K562 (cell line): Measurements from ENCODE around the gene KLF2. TPM values are rescaled to one million over a fixed set of nuclear protein-coding genes. Genes with fewer than 3 reads are reported as not detected.

ENCODE experiments used
- ARNT ChIP-seq, 2 experiments: fragments of 450-650 bp; IDR thresholded peaks; 2 replicates each; pipeline ENCODE4 v1.6.1; 2016; ENCODE audit warnings: mild to moderate bottlenecking in 1 of 2
- E2F8 ChIP-seq: fragments of 450-650 bp; IDR thresholded peaks from 2 replicates; pipeline ENCODE4 v1.7.1; 2018; ENCODE audit warnings: mild to moderate bottlenecking, low read depth; ENCODE audit not compliant: partially characterized antibody
- ETV6 ChIP-seq, 3 experiments: fragments of 150-350 bp in 1 of 3; sonication (generic) in 1 of 3; formaldehyde crosslinking in 1 of 3; IDR thresholded peaks; 2 replicates each; pipeline versions ENCODE4 v1.6.1 to v1.8.0; 2014 to 2022; ENCODE audit warnings: borderline replicate concordance in 2 of 3, low read depth in 2 of 3, antibody characterized with exemption in 1 of 3, low read length in 1 of 3, mild to moderate bottlenecking in 1 of 3, missing genetic modification reagents in 1 of 3
- FOXM1 ChIP-seq, 2 experiments: fragments of 450-650 bp in 1 of 2; sonication (generic) in 1 of 2; formaldehyde crosslinking in 1 of 2; IDR thresholded peaks; 2 replicates each; pipeline versions ENCODE4 v1.6.1 to v1.9.0; 2017 to 2022; ENCODE audit warnings: low read depth in 2 of 2, mild to moderate bottlenecking in 2 of 2, missing genetic modification reagents in 1 of 2, moderate library complexity in 1 of 2
- HLTF ChIP-seq: fragments of 450-650 bp; IDR thresholded peaks from 2 replicates; pipeline ENCODE4 v1.6.1; 2016
- KLF6 ChIP-seq: fragments of 250-450 bp; sonication (Bioruptor Pico); IDR thresholded peaks from 2 replicates; pipeline ENCODE4 v1.4.0; 2020; ENCODE audit warnings: mild to moderate bottlenecking, moderate library complexity, borderline replicate concordance
- MAFG ChIP-seq: fragments of 450-650 bp; conservative IDR thresholded peaks from 2 replicates; pipeline ENCODE4 v1.6.1; 2016; ENCODE audit warnings: missing genetic modification characterization, missing compliant biosample characterization
- NBN ChIP-seq: fragments of 450-650 bp; IDR thresholded peaks from 2 replicates; pipeline ENCODE4 v1.6.1; 2016; ENCODE audit warnings: low read depth, mild to moderate bottlenecking
- NCOA1 ChIP-seq: fragments of 450-650 bp; IDR thresholded peaks from 2 replicates; pipeline ENCODE4 v1.6.1; 2016; ENCODE audit warnings: low read depth
- NEUROD1 ChIP-seq: fragments of 150-350 bp; IDR thresholded peaks from 2 replicates; pipeline ENCODE4 v1.6.1; 2014; ENCODE audit warnings: borderline replicate concordance, low read length, low read depth; ENCODE audit not compliant: partially characterized antibody
- RBM25 ChIP-seq: fragments of 200-400 bp; formaldehyde crosslinking; IDR thresholded peaks from 2 replicates; pipeline ENCODE4 v1.6.1; 2018; ENCODE audit warnings: low read length, low read depth, moderate library complexity; ENCODE audit not compliant: severe bottlenecking
- RBM39 ChIP-seq: fragments of 200-400 bp; formaldehyde crosslinking; optimal IDR thresholded peaks from 2 replicates; pipeline ENCODE3; 2018; ENCODE audit warnings: low read depth, low read length
- VEZF1 ChIP-seq: fragments of 200-800 bp; sonication (Bioruptor generic); IDR thresholded peaks from 2 replicates; pipeline ENCODE4 v1.6.1; 2017; ENCODE audit warnings: missing genetic modification characterization, missing compliant biosample characterization
- XRCC5 ChIP-seq: fragments of 200-400 bp; formaldehyde crosslinking; IDR thresholded peaks from 2 replicates; pipeline ENCODE4 v1.6.1; 2017; ENCODE audit warnings: low read depth, mild to moderate bottlenecking, low read length
- ZNF24 ChIP-seq: fragments of 450-650 bp; IDR thresholded peaks from 2 replicates; pipeline ENCODE4 v1.6.1; 2016
- ZNF609 ChIP-seq: sonication (generic); formaldehyde crosslinking; IDR thresholded peaks from 2 replicates; pipeline ENCODE4 v1.8.1; 2023; ENCODE audit warnings: missing genetic modification reagents, mild to moderate bottlenecking, borderline replicate concordance
- polyA plus RNA-seq, 8 experiments: library from polyadenylated mRNA; depleted of rRNA in 4 of 8; stranded (reverse) in 5 of 8; unstranded in 3 of 8; fragments of >200 nt; fragmentation: Nextera tagmentation in 2 of 8; fragmentation: Illumina TruSeq in 1 of 8; extraction: Ambion mirVana in 2 of 8; extraction: Trizol in 1 of 8; gene quantifications; 2 replicates each; pipeline versions ENCODE4 v1.2.1 to v1.2.3, GENCODE V29; 2011 to 2014; ENCODE audit warnings: inconsistent platforms in 1 of 8, missing spikeins in 1 of 8
- total RNA-seq, 7 experiments: library from RNA; depleted of rRNA in 6 of 7; stranded (reverse); fragments of >200 nt in 6 of 7; fragmentation: Illumina TruSeq in 2 of 7; extraction: Trizol in 2 of 7; gene quantifications; 2 replicates each; pipeline versions ENCODE4 v1.2.1 to v1.2.3, GENCODE V29; 2011 to 2021; ENCODE audit warnings: low replicate concordance in 1 of 7

Gene KLF2
- total and polyA plus RNA-seq, 9 of the 15 experiments (the other 6 are each of a cell fraction or from before 2014, with no cell fraction given), result 0.07 to 0.71 TPM; not detected in 7

GRCh38 chr19:16315825-16316505 is 8.7 kb upstream of the KLF2 start (continued):
- peak; percentile 71 for TF ChIP-seq E2F8
- no peak for TF ChIP-seq ETV6 (IDR thresholded peaks at IDR 0.05; ENCODE audit: borderline replicate concordance in 1 of 2, low read depth in 2 of 2, low read length in 1 of 2)
- TF ChIP-seq ETV6 (CRISPR knock-in tag; IDR thresholded peaks at IDR 0.05; ENCODE audit: borderline replicate concordance), result no peak
- TF ChIP-seq NCOA1, result peak; percentile 79; the same call in 1 of the 2 replicates
- no peak for TF ChIP-seq KLF6 (CRISPR knock-in tag)
- TF ChIP-seq NEUROD1, result peak; percentile 43
- TF ChIP-seq NBN, result peak; percentile 95
- TF ChIP-seq FOXM1 (IDR thresholded peaks at IDR 0.05; ENCODE audit: low read depth), result peak; percentile 87
- no peak for TF ChIP-seq FOXM1 (CRISPR knock-in tag; IDR thresholded peaks at IDR 0.05; ENCODE audit: low read depth)
- TF ChIP-seq RBM39, result no peak
- no peak for TF ChIP-seq RBM25
- TF ChIP-seq MAFG (tag), result peak; percentile 59
- peak; percentile 76 for TF ChIP-seq VEZF1 (CRISPR knock-in tag)
- TF ChIP-seq ZNF609, result peak; percentile 72; the same call in 1 of the 2 replicates
- 0 out of 2 replicates have a peak, but pooled peaks have one; percentile 33 for TF ChIP-seq XRCC5
- TF ChIP-seq ZNF24, result peak; percentile 64; the same call in 1 of the 2 replicates
- peak in 1 of 2 experiments; percentile 87; a peak in 2 of 4 replicates for TF ChIP-seq ARNT (IDR thresholded peaks at IDR 0.05)
- peak; percentile 94 for TF ChIP-seq HLTF
